GM19467 (cell line): ENCODE data around the gene UGT1A7.
"Not testable (repeated sequence)": the region's sequence is repeated elsewhere in the genome, so short reads cannot be mapped to it uniquely, and the experiment has no call there.

Source experiments
- ATAC-seq: cut with Tn5 transposase; IDR thresholded peaks from one replicate; pipeline ENCODE4 v1.9.1; 2021; ENCODE audit warnings: mild to moderate bottlenecking, moderate library complexity; ENCODE audit not compliant: unreplicated experiment

UGT1A7 gene

DNA sequence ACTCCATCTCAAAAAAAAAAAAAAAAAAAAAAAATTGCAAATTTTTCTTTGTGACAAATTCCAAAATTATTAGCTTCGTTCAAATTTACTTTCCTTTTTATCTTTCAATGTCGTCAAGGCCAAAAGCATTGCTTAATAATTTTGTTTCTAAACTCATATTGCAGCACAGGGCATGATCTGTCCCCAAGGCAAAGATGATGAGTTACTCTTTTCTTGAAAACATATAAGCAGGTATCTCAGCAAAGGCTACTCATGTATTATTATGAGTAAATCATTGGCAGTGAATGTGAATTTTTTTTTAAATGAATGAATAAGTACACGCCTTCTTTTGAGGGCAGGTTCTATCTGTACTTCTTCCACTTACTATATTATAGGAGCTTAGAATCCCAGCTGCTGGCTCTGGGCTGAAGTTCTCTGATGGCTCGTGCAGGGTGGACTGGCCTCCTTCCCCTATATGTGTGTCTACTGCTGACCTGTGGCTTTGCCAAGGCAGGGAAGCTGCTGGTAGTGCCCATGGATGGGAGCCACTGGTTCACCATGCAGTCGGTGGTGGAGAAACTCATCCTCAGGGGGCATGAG lies at the start of gene UGT1A7:
UGT1A7 (plus strand) TSS at position 381 of the 579 bp plus-strand sequence; CDS start at position 418, 37 bp downstream.
- no peak for ATAC-seq

DNA sequence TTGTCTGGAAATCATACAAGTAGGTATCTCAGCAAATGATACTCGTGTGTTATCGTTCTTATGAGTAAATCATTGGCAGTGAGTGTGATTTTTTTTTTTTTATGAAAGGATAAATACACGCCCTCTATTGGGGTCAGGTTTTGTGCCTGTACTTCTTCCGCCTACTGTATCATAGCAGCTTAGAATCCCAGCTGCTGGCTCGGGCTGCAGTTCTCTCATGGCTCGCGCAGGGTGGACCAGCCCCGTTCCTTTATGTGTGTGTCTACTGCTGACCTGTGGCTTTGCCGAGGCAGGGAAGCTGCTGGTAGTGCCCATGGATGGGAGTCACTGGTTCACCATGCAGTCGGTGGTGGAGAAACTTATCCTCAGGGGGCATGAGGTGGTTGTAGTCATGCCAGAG lies 45.4 kb upstream of the UGT1A7 start, which contains the start of gene UGT1A10:
UGT1A10 (plus strand) TSS at position 143 of the 400 bp plus-strand sequence; CDS start at position 218, 75 bp downstream.
- not testable (repeated sequence) for ATAC-seq

DNA sequence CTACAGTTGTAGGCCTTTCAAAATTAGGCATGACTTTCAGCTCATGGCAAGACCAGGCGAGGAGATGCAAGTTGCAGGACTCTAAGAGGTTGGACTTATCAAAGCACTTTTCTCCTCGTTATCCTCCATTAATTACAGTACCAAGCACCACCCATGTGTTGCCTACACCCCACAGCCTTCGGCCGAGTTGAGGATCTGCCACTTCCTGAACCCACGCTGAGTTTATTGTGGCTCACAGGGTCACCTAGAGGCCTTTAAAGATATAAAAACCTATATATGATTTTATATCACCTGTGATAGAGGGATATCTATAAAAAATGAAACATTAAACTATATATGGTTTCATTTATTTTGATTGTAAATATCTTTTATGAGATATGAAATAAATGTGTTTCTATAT lies 42.9 kb upstream of the UGT1A7 start:
- no peak for ATAC-seq

DNA sequence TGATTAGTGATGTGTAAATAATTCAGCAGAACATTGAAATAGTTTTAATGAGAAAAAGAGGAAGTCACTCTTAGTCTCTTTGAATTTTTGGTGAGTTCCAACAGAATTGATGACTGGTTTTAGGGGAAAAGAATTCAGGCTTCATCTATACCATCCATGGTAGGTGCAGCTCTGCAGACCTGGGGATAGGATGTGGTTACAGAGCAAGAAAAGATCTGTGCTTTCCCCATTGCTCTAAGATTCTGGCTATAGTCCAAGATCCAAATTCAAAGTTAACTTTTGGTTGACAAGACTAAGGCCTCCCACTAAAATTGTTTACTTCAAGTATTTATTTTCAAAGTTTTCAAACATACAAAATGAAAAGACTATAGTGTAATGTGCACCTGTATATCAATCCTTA lies 41.8 kb upstream of the UGT1A7 start:
- no peak for ATAC-seq

DNA sequence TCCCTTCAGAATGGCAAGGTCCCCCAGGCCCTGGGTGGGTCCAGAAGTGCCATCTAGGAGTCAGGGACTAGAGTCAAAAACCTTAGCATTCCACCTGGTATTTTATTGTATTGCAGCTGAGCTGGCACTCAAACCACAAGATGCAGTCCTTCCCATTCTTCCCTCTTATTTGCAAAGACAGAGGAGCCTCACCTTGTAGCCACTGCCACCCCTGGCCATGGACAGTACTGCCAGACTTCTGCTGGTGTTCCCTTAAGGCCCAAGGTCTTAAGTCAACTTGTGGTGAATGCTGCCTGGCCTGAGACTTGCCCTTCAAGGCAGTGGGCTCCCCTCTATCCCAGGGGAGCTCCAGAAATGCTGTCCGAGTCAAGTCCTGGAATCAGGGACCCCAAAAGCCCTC lies 38.6 kb upstream of the UGT1A7 start:
- no peak for ATAC-seq

DNA sequence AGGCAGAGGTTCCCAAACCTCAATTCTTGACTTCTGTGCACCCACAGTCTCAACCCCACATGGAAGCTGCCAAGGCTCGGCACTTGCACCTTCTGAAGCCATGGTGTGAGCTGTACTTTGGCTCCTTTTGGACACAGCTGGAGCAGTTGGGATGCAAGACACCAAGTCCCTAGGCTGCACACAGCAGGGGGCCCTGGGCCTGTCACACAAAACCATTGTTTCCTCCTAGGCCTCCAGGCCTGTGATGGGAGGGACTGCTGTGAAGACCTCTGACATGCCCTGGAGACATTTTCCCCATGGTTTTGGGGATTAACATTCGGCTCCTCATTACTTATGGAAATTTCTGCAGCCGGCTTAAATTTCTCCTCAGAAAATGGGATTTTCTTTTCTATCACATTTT lies 35.7 kb upstream of the UGT1A7 start:
- not testable (repeated sequence) for ATAC-seq

DNA sequence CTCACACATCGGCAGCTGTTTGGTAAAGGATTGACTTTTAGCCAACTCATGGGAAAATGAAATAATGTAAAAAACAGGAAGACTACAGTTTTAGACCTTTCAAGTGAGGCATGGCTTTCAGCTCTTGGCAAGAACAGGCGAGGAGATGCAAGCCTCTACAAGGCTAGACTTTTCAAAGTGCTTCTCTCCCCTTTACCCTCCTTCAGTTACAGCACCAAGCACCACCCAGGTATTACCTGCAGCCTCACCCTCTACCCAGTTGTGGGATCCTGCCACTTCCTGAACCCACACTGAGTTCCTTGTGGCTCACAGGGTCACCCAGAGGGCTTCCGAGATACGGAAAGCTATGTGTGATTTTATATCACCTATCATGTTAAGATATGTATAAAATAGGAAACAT lies 30.7 kb upstream of the UGT1A7 start:
- ATAC-seq, result no peak

DNA sequence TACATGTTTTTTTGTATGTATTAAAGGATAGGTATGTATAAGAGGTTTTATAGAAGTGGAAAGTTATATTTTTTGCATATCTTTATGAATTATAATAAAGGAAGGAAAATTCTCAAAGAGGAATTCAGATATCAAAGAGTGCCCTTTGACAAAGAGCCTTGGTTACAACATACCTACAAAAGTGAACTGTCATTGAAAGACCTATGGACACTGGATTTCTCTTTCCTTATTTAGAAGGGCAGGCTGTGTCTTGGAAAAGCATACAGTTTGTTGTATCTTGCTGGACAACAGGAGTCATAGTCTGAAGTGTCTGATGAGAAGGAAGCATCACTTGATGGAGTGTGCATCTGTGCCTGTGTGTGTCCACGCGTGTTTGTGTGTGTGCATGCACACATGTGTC lies 30.3 kb upstream of the UGT1A7 start:
- no peak for ATAC-seq

DNA sequence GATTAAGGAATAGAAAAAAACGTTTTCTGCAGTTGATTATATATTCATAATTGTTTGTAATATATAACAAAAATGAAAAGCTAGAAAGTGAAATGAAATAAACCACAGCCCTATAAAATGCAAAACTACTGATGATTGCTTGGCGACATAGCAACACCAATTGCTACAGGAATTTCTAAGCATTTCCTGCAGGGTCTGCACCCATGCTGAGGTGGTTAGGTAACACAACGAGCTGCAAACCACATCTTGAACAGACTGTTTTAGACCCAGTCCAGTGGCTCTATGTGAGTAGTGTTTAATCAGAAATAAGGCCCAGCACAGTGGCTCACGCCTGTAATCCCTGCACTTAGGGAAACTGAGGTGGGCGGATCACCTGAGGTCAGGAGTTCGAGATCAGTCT lies 27.2 kb upstream of the UGT1A7 start:
- ATAC-seq, result no peak

DNA sequence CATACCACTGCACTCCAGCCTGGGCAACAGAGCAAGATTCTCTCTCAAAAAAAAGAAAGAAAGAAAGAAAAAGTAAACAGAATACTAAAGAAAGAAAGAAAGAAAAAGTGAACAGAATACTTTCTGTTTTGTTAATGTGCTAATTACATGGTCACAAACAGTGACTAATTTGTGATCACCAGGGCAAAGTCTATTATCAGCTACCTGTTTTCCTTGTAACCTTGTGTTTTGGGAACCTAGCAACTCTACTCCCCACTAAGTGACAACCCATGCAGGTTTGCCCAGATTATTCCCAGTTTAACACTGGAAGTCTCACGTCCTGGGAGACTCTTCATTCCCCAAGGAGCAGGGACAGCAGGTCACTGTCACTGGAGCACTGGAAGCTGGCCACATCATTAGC lies 26.7 kb upstream of the UGT1A7 start:
- no peak for ATAC-seq

DNA sequence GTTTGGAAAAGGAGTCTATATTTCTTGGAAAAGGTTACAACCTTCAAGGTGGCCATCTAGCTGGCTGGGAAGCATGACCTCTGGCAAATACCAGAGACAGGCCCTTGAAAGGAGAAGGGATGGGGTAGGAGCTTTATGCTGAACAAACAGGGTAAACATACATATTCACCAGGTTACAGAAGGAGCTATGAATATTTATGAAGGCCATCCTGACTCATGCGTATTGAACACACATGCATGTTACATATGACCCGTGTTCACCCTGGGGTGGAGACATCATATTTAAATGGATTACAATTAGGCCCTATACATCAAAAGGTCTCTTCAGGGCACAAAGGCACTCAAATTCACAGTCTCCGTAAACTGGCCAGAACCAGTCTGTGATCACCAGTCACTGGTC lies 25.8 kb upstream of the UGT1A7 start:
- ATAC-seq, result not testable (repeated sequence)

DNA sequence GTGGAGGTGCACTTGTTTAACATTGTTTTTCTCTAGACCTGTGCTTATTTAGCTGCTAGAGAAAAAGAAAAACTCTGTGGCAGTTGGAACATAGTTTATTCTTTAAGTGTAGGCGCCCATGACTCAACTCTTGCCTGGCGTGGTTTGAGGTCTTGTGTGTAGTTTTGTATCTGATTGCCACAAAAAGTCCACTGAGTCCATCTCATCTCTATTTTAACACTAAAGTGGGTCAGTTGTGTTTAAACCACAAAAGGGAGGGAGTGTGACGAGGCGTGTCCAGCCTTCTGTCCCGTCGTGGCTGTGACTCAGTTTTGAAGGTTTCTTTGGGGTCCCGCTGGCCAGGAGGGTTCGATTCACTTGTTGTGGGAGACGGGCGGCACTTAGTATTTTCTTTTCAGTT lies 25.3 kb upstream of the UGT1A7 start:
- ATAC-seq, result no peak

DNA sequence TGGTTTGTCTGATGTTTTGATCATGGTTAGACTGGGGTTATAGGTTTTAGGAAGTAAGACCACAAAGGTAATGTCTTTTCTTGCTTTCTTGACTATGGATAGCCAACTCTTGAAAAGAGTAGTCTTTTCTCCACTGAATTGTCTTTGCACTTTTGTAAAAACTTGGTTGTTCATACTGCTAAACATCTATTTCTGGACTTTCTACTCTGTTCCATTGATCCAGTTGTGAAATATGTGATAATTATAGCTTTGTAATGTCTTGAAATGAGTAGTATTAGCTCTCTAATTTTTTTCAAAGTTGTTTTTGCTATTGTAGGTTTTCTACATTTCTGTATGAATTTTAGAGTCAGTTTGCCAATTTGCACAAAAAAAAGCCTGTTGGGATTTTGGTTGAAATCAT lies 23.1 kb upstream of the UGT1A7 start:
- ATAC-seq, result no peak

DNA sequence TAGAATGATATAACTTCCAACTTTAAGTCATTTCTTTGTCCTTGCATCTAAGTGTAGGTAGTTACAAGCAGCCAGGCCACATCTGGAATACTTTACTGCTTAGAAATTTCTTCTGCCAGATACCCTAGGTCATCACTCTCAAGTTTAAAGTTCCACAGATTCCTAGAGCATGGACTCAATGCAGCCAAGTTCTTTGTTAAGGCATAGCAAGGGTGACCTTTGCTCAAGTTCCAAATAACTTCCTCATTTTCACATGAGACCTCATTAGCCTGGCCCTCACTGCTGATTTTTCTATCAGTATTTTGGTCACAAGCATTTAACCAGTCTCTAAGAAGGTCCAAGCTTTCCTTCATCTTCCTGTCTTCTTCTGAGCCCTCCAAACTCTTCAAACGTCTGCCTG lies 17.8 kb upstream of the UGT1A7 start:
- ATAC-seq, result no peak

DNA sequence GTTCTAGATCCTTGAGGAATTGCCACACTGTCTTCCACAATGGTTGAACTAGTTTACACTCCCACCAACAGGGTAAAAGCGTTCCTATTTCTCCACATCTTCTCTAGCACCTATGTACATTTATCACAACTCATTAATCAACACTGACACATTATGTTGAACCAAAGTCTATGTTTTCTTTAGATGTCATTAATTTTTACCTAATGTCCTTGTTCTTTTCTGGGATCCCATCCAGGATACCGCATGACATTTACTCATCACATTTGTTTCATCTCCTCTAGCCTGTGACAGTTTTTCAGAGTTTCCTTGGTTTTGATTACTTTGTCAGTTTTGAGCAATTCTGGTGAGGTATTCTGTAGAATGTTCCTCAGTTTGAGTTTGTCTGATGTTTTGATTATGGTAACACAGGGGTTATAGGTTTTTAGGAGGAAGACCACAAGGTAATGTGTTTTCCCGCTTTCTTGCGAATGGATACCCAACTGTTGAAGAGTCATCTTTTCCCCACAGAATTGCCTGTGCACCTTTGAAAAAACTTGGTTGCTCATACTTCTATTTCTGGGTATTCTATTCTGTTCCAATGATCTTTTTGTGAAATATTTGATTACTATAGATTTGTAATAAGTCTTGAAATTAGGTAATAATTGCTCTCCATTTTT lies 13.0 kb upstream of the UGT1A7 start:
- ATAC-seq, result no peak

DNA sequence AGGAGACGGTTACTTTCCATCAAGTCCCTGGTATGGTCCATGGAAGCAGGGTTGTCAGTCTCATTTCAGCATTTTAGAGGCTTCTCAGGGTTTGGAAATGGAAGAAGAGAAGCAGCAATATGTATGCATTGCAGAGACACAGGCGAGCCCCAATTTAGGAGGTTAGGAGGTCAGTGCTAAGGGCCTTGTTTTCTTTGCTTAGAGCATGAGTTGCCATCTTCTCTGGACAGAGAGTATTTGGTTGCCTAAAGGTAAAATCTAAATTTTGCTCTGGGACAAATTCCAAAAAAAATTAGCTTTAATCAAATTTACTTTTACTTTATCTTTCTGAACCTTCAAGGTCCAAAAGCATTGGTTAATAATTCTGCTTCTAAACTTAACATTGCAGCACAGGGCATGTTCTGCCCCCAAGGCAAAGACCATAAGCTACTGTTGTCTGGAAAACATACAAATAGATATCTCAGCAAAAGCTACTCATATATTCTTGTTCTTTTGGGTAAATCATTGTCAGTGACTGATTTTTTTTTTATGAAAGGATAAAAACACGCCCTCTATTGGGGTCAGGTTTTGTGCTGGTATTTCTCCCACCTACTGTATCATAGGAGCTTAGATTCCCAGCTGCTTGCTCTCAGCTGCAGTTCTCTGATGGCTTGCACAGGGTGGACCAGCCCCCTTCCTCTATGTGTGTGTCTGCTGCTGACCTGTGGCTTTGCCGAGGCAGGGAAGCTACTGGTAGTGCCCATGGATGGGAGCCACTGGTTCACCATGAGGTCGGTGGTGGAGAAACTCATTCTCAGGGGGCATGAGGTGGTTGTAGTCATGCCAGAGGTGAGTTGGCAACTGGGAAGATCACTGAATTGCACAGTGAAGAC lies 10.2 kb upstream of the UGT1A7 start, which contains the start of gene UGT1A9:
UGT1A9 (plus strand) TSS at position 609 of the 872 bp plus-strand sequence; CDS start at position 646, 37 bp downstream.
- no peak for ATAC-seq

DNA sequence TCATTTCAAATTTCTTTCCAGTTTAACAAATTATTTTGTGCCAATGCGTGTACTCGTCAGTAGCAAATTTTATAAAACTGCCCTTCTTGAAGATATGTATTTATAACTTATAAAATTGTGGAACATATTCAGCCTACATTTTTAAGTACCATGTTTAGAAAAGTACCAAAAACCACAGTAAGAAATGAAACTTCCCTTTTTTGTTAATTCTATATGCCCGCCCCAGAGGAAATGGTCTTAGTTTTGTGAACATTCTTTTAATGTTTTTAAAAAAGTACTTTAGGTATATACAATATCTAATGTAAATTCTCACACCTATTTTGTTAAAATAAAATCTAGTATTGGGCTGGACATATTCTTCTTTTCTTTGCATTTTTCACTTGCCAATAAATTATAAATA lies 8.8 kb upstream of the UGT1A7 start:
- no peak for ATAC-seq

DNA sequence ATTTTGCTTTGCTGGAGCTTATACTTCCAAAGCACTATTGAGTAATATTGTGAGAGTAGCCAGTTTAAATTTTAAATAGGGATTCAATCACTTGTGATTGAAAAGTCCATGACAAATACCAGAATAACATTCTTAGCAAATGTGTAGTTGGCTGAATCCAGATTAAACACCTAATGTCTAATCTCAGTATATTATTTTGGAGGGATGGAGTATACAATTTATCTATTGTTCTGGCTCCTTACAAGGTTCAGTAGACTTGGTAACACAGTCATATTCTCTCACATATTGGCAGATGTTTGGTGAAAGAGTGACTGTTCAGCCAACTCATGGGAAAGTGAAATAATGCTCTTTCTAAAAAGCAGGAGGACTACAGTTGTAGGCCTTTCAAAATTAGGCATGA lies 7.8 kb upstream of the UGT1A7 start:
- ATAC-seq, result no peak

DNA sequence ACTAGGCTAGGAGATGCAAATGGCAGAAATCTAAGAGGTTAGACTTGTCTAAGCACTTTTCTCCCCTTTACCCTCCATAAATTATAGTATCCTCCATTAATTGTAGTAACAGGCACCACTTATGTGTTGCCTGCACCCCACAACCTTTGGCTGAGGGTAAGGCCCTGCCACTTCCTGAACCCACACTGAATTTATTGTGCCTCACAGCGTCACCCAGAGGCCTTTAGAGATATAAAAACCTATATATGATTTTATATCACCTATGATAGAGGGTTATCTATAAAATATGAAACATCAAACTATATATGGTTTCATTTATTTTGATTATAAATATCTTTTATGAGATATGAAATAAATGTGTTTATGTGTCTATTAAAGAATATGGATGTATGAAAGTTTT lies 7.4 kb upstream of the UGT1A7 start:
- ATAC-seq, result no peak

DNA sequence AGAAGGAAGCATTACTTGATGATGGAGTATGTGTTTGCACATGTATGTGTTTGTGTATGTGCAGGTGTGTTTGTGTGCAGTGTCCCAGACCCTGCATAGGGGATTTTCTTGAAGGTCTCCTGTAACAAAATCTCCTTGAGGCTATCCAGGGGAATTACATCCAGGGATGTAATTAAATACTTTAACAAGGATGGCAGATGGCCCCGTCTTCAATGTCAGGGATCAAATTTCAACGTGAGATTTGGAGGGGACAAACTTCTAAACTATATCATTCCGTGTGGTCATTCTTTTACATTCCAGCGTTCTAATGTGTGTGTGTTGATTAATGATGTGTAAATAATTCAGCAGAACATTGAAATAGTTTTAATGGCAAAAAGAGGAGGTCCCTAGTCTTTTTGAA lies 6.7 kb upstream of the UGT1A7 start:
- ATAC-seq, result no peak

DNA sequence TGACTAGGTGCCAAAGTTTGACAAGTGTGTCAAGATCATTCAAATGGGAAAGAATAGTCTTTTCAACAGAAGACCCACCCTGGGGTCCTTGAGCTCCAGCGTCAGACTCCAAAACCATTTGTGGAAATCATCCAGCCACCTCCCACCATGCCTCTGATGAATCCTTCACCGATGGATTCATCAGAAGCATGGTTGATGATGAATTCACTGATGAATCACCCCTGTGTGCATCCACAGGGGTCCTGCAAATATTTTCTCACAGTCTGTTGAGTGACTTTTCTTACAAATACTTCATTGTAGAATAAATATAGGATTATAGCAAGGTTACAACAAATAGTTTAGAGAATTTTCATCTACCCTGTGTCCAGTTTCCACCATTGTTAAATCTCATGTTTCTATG lies 5.7 kb upstream of the UGT1A7 start:
- ATAC-seq, result no peak

DNA sequence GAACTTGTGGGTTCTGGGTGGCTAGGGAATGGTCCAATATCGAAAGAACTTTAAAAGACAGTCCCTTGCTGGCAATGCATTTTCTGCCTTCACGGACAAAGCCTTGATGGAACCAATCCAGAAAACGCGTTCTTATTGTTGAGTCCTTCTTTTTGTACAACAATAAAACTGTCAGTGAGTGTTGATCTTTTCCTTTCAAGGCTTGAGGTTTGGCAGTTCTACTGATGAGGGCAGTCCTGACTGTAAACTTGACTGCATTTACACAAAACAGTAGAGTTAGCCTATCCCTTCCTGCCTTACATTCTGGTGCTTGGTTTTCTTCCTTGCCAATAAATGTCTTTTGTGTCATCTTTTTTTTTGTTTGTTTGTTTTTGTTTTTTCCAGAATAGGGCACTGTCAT lies 2.5 kb upstream of the UGT1A7 start:
- ATAC-seq, result no peak
